Vagina (tissue), 2 donors: ENCODE results near the gene WNT5B.

Source experiments
- POLR2AphosphoS5 ChIP-seq, 2 donors: sonication (generic); formaldehyde crosslinking; IDR thresholded peaks; one replicate each; pipeline ENCODE4 v1.9.0; 2017; ENCODE audit warnings: antibody characterized with exemption in 2 of 2, mild to moderate bottlenecking in 2 of 2, low read depth in 1 of 2; ENCODE audit not compliant: insufficient read depth in 1 of 2
- TF ChIP-seq, protein P1 (sequence below), 3 experiments: fragments of 450-650 bp in 2 of 3; fragments of 200-600 bp in 1 of 3; sonication (generic) in 1 of 3; IDR thresholded peaks; one replicate each; pipeline ENCODE4 v1.5.1; 2017 to 2019; ENCODE audit warnings: antibody characterized with exemption in 3 of 3, mild to moderate bottlenecking in 2 of 3, moderate library complexity in 2 of 3

DNA sequence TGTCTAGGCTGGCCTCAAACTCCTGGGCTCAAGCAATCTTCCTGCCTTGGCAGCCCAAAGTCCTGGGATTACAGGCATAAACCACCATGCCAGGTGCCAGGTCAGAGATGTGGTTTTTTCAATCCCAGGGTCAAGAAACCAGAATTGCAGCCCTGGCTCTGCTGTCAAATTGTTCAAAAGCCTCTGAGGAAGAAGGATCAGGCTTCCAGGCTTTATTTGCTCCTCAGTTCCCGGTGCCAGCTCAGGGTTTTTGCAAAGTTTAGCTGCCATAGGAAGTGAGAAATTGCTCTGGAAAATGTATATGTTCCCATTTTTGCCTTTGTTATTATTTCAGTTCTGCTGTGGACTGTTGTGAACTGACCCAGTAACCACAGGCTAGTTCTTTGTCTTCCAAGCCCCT lies 28.7 kb downstream of the WNT5B start:
- TF ChIP-seq, protein P1, sequence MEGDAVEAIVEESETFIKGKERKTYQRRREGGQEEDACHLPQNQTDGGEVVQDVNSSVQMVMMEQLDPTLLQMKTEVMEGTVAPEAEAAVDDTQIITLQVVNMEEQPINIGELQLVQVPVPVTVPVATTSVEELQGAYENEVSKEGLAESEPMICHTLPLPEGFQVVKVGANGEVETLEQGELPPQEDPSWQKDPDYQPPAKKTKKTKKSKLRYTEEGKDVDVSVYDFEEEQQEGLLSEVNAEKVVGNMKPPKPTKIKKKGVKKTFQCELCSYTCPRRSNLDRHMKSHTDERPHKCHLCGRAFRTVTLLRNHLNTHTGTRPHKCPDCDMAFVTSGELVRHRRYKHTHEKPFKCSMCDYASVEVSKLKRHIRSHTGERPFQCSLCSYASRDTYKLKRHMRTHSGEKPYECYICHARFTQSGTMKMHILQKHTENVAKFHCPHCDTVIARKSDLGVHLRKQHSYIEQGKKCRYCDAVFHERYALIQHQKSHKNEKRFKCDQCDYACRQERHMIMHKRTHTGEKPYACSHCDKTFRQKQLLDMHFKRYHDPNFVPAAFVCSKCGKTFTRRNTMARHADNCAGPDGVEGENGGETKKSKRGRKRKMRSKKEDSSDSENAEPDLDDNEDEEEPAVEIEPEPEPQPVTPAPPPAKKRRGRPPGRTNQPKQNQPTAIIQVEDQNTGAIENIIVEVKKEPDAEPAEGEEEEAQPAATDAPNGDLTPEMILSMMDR (IDR thresholded peaks at IDR 0.05): no peak
- TF ChIP-seq POLR2AphosphoS5 (IDR thresholded peaks at IDR 0.05; ENCODE audit: insufficient read depth in 1 of 2, low read depth in 1 of 2): no peak
